HuH-7.5 (cell line): ENCODE measurements around the gene ADM.

Source experiments
- DNase-seq: peaks from one replicate; pipeline ENCODE4 v3.0.0; 2011; ENCODE audit warnings: low spot score

Gene ADM

DNA sequence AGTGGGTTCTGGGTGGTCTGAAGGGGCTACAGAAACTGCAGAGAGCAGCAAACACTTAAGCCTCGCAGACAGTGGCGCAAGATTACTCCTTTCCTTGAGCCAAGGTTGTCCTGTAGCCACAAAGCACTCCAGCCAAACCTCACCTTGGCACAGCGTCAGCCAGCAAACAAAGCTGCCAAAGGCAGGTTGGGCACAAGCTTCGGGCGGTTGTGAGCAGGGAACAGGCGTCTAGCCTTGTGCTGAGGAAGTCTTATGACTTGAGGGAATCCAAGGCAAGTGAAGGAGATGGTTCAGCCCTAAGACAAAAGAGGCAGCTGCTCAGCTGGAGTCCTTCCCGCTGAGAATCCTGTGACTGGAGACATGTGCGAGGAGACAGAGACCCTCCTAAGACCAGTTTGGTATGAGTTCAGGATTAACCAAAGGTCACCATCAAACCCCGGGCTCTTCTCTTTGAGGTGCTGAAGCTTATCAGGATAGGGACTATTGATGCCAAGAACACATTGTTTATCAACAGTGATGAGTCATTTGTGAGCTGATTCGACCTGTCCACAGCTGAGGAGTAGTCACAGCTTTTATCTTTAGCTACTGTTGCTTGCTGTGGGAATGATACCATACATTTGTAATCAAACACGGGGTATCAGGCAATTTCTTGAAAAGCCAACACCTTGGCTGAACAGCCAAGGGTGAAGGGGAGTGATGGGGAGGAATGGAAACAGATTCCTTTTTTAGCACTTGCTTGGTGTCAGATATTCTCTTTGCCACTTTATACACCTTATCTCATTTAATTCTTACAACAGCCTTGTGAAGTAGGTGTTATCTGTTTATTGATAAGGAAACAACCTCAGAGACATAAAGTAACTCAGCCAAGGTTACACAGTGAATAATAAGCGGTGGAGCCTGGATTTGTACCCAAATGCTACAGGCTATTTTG, 4.6 kb downstream of the ADM start:
- DNase-seq, result no peak

- DNase-seq, result no peak
These were observed 5.5 kb downstream of the ADM start for GRCh38 chr11:10310301-10310841.

GRCh38 chr11:10311802-10312201, 6.9 kb downstream of the ADM start:
- no peak for DNase-seq

GRCh38 chr11:10314199-10315072, 9.6 kb downstream of the ADM start:
- DNase-seq, result no peak

- DNase-seq, result no peak
These were observed 10.2 kb downstream of the ADM start for GRCh38 chr11:10315083-10315482.

DNA sequence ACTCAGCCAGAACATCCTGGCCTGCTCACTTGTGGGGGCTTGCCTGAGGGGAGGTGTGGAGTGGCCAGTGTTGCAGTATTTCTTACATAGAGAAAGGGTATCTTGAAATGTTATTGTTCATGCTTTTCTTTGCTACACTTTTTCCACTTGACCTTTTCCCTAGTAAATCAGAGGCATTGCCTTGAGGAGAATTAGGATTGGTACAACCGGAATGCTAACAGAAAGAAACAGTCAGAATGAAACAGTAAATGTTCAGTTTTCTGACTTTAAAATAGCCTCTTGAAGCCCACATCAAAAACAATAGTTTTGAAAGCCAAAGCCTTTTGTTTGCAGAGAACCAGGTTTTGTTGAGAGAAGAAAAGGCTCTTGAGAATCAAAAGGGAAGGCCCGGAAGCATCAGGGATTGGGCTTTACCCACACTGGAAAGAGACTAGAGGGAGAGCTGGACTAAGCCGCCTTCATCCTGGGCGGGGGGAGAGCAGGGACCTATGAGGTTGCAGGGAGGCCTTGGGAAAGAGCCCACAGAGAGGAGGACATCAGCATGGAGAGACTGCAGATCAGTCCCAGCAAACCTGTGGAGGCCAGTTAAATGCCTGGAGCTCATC, 12.4 kb downstream of the ADM start:
- DNase-seq, result no peak

GRCh38 chr11:10317776-10318526, 13.1 kb downstream of the ADM start:
- DNase-seq, result no peak

GRCh38 chr11:10318527-10318802, 13.6 kb downstream of the ADM start:
- no peak for DNase-seq

DNA sequence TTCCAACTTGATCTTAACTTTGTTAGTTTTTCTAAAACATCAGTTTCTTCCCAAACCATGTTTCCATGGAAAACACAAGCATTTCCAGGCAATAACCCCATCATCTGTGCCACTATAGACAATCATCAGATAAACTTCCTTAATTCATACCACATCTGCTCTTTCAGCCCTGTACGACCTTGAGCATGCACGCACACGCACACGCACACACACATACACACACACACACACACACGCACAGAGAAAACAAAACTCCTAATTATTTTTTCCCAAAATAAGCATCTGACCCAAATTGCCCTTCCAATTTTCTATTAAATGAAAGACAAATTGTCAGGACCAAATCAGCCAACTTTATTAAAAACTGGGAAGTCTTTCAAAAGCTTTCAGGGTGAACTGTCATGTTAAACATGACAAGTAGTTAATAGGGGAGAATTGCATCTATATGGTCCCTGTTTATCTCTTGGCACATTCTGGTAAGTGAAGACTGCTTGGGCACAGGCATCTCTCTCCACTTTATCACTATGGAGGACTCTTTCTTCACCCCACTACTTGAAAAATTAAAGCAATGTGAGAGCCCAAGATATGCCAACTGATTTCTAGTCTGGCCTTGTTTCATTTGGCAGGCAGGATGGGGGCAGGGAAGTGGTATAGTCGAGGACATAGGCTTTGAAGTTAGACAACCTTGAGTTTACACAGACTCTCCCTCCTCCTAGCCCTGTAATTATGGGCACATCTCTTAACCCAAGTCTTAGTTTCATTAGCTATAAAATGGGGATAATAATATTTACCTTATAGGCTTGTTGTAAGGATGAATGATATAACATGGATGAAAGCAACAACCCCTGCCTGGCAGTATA, 15.1 kb downstream of the ADM start:
- no peak for DNase-seq

GRCh38 chr11:10320736-10321465, 16.0 kb downstream of the ADM start:
- DNase-seq, result no peak

DNA sequence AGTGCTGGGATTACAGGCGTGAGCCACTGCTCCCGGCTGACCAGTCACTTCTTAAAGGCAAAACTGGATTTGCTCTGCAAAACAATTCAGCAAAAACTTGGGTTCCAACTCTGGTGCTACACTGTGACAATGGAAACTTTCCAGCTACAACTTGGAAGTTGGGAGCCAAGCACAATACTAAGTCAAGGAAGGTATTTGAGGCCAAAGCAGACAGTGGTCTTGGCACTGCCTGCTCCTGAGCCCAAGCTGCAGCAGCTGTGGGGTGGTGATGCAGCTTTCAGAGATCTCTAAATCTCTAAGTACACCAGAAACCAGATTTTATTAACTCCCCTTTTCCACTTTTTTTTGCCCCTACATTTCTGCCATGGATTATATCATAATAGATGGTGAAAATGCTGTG, 17.5 kb downstream of the ADM start:
- no peak for DNase-seq

GRCh38 chr11:10322830-10323792, 18.2 kb downstream of the ADM start:
- no peak for DNase-seq

- no peak for DNase-seq
These were observed 18.9 kb downstream of the ADM start for GRCh38 chr11:10323793-10324170.

- no peak for DNase-seq
These were observed 19.6 kb downstream of the ADM start for GRCh38 chr11:10324474-10324873.

DNA sequence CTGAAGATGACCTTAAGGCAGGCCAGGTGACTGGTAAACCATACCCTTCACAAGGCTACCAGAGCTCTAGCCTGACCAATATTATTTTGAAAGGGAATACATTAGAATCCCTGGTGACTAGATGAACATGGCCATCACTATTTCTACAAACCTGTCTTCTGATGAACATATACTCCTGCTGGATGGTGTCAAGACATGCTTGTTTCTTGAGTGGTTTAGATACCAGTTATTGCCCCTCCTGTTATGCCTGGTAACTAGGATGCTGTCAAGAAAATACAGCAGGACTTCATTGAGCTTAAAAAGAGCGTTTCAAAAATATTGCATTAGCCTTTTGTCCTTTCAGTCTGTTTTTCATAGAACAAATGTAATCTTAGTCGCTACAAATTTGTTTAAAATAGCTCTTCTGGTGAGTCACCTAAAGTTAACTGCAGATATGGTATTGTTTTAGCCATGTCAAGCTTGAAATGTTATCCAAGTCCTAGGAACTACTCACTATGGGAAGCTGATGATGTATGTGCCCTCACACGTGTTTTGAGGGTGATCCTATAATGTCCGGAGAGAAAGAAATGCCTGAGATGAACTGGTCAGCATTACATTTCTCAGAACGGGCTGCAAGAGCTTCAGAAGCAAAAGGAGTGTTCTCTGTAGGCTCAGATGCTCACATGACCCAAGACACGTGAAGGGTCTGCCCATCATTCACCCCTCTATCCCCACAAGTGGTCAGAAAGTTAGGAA, 20.6 kb downstream of the ADM start:
- DNase-seq, result no peak

- DNase-seq, result peak; percentile 43
These were observed 21.4 kb downstream of the ADM start for GRCh38 chr11:10326012-10326964.

GRCh38 chr11:10327254-10327653, 22.4 kb downstream of the ADM start:
- no peak for DNase-seq
